Fibroblast of lung (primary cell): ENCODE results near the gene ATP11A. TPM values are rescaled to one million over a fixed set of nuclear protein-coding genes. Genes with fewer than 3 reads are reported as not detected.

Experiments used
- DNase-seq, 2 donors: peaks; one replicate each; pipeline versions ENCODE4 v3.0.0 to v3.0.0-alpha.2; 2010; ENCODE audit warnings: low read depth in 2 of 2
- H2AFZ ChIP-seq: 2 replicates; pipeline ENCODE4 v1.5.1; 2012; ENCODE audit warnings: low read length, control low read depth, inconsistent platforms
- H3K27ac ChIP-seq: 2 replicates; pipeline ENCODE4 v1.5.1; 2011; ENCODE audit warnings: low read length, control low read depth; ENCODE audit not compliant: insufficient read depth
- H3K27me3 ChIP-seq: 2 replicates; pipeline ENCODE4 v1.5.1; 2011; ENCODE audit warnings: mild to moderate bottlenecking, low read length; ENCODE audit not compliant: control insufficient read depth, insufficient read depth
- H3K36me3 ChIP-seq: 2 replicates; pipeline ENCODE4 v1.5.1; 2011; ENCODE audit warnings: low read length; ENCODE audit not compliant: control insufficient read depth, insufficient read depth
- H3K4me1 ChIP-seq: 2 replicates; pipeline ENCODE4 v1.5.1; 2011; ENCODE audit warnings: low read length; ENCODE audit not compliant: control insufficient read depth, insufficient read depth; ENCODE audit errors: extremely low read depth
- H3K4me2 ChIP-seq: 2 replicates; pipeline ENCODE4 v1.5.1; 2011; ENCODE audit warnings: low read length, control low read depth; ENCODE audit not compliant: insufficient read depth; ENCODE audit errors: extremely low read depth
- H3K4me3 ChIP-seq, 4 experiments: fragments of 200-600 bp in 1 of 4; sonication (generic) in 1 of 4; replicated peaks in 1 of 4; 2 replicates each; pipeline ENCODE4 v1.5.1; 2011 to 2016; ENCODE audit warnings: low read length in 4 of 4, low read depth in 3 of 4, mild to moderate bottlenecking in 3 of 4, control low read depth in 2 of 4, inconsistent platforms in 1 of 4, mixed read lengths in 1 of 4; ENCODE audit not compliant: insufficient read depth in 1 of 4; ENCODE audit errors: control extremely low read depth in 1 of 4
- H3K79me2 ChIP-seq: 2 replicates; pipeline ENCODE4 v1.5.1; 2012; ENCODE audit warnings: mild to moderate bottlenecking, low read length, inconsistent platforms; ENCODE audit not compliant: control insufficient read depth, insufficient read depth
- H3K9ac ChIP-seq: 2 replicates; pipeline ENCODE4 v1.5.1; 2011; ENCODE audit warnings: mild to moderate bottlenecking, low read length, control low read depth; ENCODE audit not compliant: insufficient read depth
- H3K9me3 ChIP-seq: 2 replicates; pipeline ENCODE4 v1.5.1; 2012; ENCODE audit warnings: low read depth, low read length; ENCODE audit not compliant: control insufficient read depth, insufficient read depth
- H4K20me1 ChIP-seq: 2 replicates; pipeline ENCODE4 v1.5.1; 2011; ENCODE audit warnings: low read length; ENCODE audit not compliant: control insufficient read depth, insufficient read depth; ENCODE audit errors: extremely low read depth
- EZH2 ChIP-seq: IDR thresholded peaks from 2 replicates; pipeline ENCODE4 v1.5.1; 2012; ENCODE audit warnings: low read length, control low read depth, mild to moderate bottlenecking; ENCODE audit errors: missing control alignments
- polyA plus RNA-seq, 2 donors: library from polyadenylated mRNA; depleted of rRNA in 1 of 2; stranded (reverse) in 1 of 2; unstranded in 1 of 2; fragments of >200 nt; gene quantifications; 2 replicates each; pipeline ENCODE4 v1.2.1, GENCODE V29; 2011 to 2012; ENCODE audit warnings: missing spikeins in 1 of 2
- total RNA-seq: library from RNA; depleted of rRNA; stranded (reverse); fragments of >200 nt; gene quantifications from 2 replicates; pipeline ENCODE4 v1.2.1, GENCODE V29; 2014
- TF ChIP-seq, protein P1 (sequence below), 2 donors: IDR thresholded peaks in 1 of 2; conservative IDR thresholded peaks in 1 of 2; 1 replicate in 1 of 2; 2 replicates in 1 of 2; pipeline ENCODE4 v1.5.1; 2011 to 2012; ENCODE audit warnings: low read length in 2 of 2, control low read depth in 1 of 2, inconsistent platforms in 1 of 2, low read depth in 1 of 2, mild to moderate bottlenecking in 1 of 2

The ATP11A gene
- total and polyA plus RNA-seq, 2 donors (not counting 1 experiment from before 2014, with no cell fraction given): 2.3 to 7.8 TPM

DNA sequence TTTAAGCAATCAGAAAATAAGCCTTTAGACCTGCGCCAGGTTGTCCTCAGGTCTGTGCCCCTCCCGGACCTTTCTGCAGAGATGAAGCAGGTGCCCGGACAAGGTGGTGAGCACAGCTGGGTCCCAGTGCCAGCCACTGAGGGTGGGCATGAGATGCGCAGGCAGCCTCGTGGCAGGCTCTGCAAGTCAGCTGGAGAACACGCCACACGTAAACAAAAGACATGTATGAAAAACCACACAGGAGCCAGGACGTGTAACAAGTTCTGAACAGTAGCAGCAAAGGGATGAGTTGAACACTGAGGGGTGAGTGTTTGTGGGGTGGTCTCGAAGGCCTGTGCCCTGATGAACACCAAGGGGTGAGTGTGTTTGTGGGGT, 210.4 kb downstream of the ATP11A start:
- no peak for TF ChIP-seq EZH2
- TF ChIP-seq, protein P1, sequence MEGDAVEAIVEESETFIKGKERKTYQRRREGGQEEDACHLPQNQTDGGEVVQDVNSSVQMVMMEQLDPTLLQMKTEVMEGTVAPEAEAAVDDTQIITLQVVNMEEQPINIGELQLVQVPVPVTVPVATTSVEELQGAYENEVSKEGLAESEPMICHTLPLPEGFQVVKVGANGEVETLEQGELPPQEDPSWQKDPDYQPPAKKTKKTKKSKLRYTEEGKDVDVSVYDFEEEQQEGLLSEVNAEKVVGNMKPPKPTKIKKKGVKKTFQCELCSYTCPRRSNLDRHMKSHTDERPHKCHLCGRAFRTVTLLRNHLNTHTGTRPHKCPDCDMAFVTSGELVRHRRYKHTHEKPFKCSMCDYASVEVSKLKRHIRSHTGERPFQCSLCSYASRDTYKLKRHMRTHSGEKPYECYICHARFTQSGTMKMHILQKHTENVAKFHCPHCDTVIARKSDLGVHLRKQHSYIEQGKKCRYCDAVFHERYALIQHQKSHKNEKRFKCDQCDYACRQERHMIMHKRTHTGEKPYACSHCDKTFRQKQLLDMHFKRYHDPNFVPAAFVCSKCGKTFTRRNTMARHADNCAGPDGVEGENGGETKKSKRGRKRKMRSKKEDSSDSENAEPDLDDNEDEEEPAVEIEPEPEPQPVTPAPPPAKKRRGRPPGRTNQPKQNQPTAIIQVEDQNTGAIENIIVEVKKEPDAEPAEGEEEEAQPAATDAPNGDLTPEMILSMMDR (conservative IDR thresholded peaks at IDR 0.05 in 1 of 2, IDR thresholded peaks at IDR 0.05 in 1 of 2; ENCODE audit: low read depth in 1 of 2, low read length in 2 of 2): no peak
- Histone ChIP-seq H3K9me3 (no peaks in the 10 kb centered on the region), H4K20me1 (no peaks in the 10 kb centered on the region), H3K27ac (no peak overlapping the region), H3K9ac (no peak overlapping the region), H3K4me1 (no peaks in the 10 kb centered on the region), H3K4me2 (no peak overlapping the region), H2AFZ (no peak overlapping the region), H3K27me3 (peaks cover 4% of the 10 kb centered on the region), H3K79me2 (no peaks in the 10 kb centered on the region), H3K4me3 (no peak overlapping the region), H3K36me3 (no peaks in the 10 kb centered on the region)
- DNase-seq: no peak

DNA sequence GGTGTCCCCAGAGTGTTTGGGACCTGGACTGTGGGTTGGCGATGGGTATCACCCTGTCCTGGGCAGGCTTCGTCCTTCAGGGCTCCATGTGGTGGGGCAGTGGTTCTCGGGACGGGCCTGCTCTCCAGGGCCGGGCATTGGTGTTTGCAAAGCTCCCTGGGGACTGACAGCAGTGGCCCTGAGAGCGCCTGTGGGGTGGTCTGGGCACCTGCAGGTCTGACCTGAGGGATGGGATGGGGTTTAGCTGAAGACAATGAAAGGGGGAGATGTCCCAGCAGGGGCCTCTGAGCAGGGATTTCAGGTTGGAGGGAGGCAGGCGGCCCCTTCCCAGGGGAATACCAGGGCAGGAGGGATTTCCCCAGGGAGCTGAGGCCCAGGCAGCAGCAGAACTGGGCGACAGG, 210.9 kb downstream of the ATP11A start:
- H3K4me2 ChIP-seq: no peak overlapping the region
- no peak overlapping the region for H3K9ac ChIP-seq
- H3K36me3 ChIP-seq: no peaks in the 10 kb centered on the region
- H3K79me2 ChIP-seq: no peaks in the 10 kb centered on the region
- no peak for TF ChIP-seq EZH2
- TF ChIP-seq, protein P1 (conservative IDR thresholded peaks at IDR 0.05 in 1 of 2, IDR thresholded peaks at IDR 0.05 in 1 of 2; ENCODE audit: low read depth in 1 of 2, low read length in 2 of 2): no peak
- no peaks in the 10 kb centered on the region for H3K4me1 ChIP-seq
- no peaks in the 10 kb centered on the region for H3K27me3 ChIP-seq
- H3K27ac ChIP-seq: no peak overlapping the region
- H3K9me3 ChIP-seq: no peaks in the 10 kb centered on the region
- no peaks in the 10 kb centered on the region for H4K20me1 ChIP-seq
- no peak overlapping the region for H3K4me3 ChIP-seq
- H2AFZ ChIP-seq: no peak overlapping the region
- no peak for DNase-seq

DNA sequence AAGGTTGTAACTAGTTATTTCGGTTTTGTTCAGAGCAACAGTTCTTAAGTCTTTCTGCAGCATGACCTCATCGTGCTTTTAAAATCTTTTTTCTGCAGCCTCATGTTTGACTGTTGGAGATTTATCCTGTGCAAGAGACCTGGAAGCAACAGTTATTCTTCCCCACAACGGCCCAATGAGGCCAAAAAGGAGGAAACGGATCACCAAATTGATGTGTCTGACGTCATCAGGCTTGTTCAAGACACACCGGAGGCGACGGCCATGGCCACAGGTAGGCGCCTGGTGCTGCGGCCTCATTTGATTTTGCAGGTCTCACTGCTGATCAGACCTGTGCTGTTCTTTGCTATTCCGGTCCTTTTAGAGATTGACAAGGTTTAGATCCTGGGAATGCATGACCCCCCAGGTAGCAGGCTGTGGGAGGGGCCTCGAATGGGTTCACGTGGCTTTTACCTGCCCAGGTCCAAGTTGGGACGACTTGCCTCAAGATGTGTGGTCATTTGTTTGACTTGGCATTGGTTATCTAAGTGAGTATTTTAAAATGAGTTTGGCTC, 212.3 kb downstream of the ATP11A start:
- Histone ChIP-seq H3K4me3 (no peak overlapping the region), H2AFZ (no peak overlapping the region), H3K9me3 (no peaks in the 10 kb centered on the region), H3K79me2 (no peaks in the 10 kb centered on the region), H3K36me3 (no peaks in the 10 kb centered on the region), H3K27ac (no peak overlapping the region), H3K27me3 (no peaks in the 10 kb centered on the region), H3K9ac (no peak overlapping the region), H4K20me1 (no peaks in the 10 kb centered on the region), H3K4me2 (no peak overlapping the region), H3K4me1 (no peaks in the 10 kb centered on the region)
- peak in 1 of 2 donors; percentile 4 for DNase-seq
- TF ChIP-seq EZH2: no peak
- TF ChIP-seq, protein P1 (conservative IDR thresholded peaks at IDR 0.05 in 1 of 2, IDR thresholded peaks at IDR 0.05 in 1 of 2; ENCODE audit: low read depth in 1 of 2, low read length in 2 of 2): no peak
